GM12878 (cell line): ENCODE measurements around the gene RPL18. TPM values are rescaled to one million over a fixed set of nuclear protein-coding genes. Genes with fewer than 3 reads are reported as not detected.

ENCODE experiments used
- ATF2 ChIP-seq: IDR thresholded peaks from 2 replicates; pipeline ENCODE4 v1.6.1; 2012; ENCODE audit warnings: low read length, inconsistent platforms
- CBX5 ChIP-seq: sonication (generic); IDR thresholded peaks from 2 replicates; pipeline ENCODE4 v1.6.1; 2016; ENCODE audit warnings: low read depth, moderate library complexity, mild to moderate bottlenecking, inconsistent platforms
- ELK1 ChIP-seq: IDR thresholded peaks from 2 replicates; pipeline ENCODE4 v1.6.1; 2012; ENCODE audit warnings: low read depth, low read length, improper control_type of control experiment
- HDAC2 ChIP-seq: fragments of 200-600 bp; sonication (generic); IDR thresholded peaks from 2 replicates; pipeline ENCODE4 v1.6.1; 2017
- MLLT1 ChIP-seq: fragments of 450-650 bp; IDR thresholded peaks from 2 replicates; pipeline ENCODE4 v1.6.1; 2016; ENCODE audit warnings: mild to moderate bottlenecking
- NR2F1 ChIP-seq: fragments of 450-650 bp; conservative IDR thresholded peaks from 2 replicates; pipeline ENCODE4 v1.6.1; 2017; ENCODE audit warnings: mild to moderate bottlenecking
- RAD21 ChIP-seq: IDR thresholded peaks from 2 replicates; pipeline ENCODE4 v1.6.1; 2011; ENCODE audit warnings: mild to moderate bottlenecking, low read depth, low read length, moderate library complexity; ENCODE audit not compliant: insufficient read depth
- RB1 ChIP-seq: fragments of 450-650 bp; formaldehyde crosslinking; IDR thresholded peaks from 2 replicates; pipeline ENCODE4 v1.6.1; 2017; ENCODE audit warnings: mild to moderate bottlenecking, borderline replicate concordance
- SMC3 ChIP-seq: IDR thresholded peaks from 2 replicates; pipeline ENCODE4 v1.6.1; 2011; ENCODE audit warnings: low read length, improper control_type of control experiment, borderline replicate concordance
- WRNIP1 ChIP-seq: IDR thresholded peaks from 2 replicates; pipeline ENCODE4 v1.6.1; 2011; ENCODE audit warnings: low read depth, low read length, improper control_type of control experiment, borderline replicate concordance
- polyA plus RNA-seq, 11 experiments: library from polyadenylated mRNA; depleted of rRNA in 4 of 11; unstranded in 6 of 11; stranded (reverse) in 5 of 11; fragments of >200 nt; fragmentation: Nextera tagmentation in 4 of 11; fragmentation: Illumina TruSeq in 1 of 11; extraction: Ambion mirVana in 4 of 11; extraction: Trizol in 1 of 11; gene quantifications; 1 replicate in 1 of 11; 2 replicates in 10 of 11; pipeline versions ENCODE4 v1.2.1 to v1.2.3, GENCODE V29; 2011 to 2016; ENCODE audit warnings: inconsistent platforms in 2 of 11, missing spikeins in 2 of 11, low read depth in 1 of 11
- total RNA-seq, 4 experiments: library from RNA; depleted of rRNA in 3 of 4; stranded (reverse); fragments of >200 nt in 3 of 4; fragmentation: Illumina TruSeq in 1 of 4; extraction: Trizol in 1 of 4; gene quantifications; 2 replicates each; pipeline versions ENCODE4 v1.2.1 to v1.2.3, GENCODE V29; 2013 to 2021

Gene RPL18
- total and polyA plus RNA-seq, 10 of the 15 experiments (the other 5 are each of a cell fraction or from before 2014, with no cell fraction given): 393 to 4,267 (median 2,019) TPM

GRCh38 chr19:48627201-48627864 is 8.4 kb upstream of the RPL18 start (continued):
- TF ChIP-seq ELK1 (no peak), ATF2 (no peak), WRNIP1 (no peak), RAD21 (no peak), NR2F1 (peak; percentile 85), MLLT1 (no peak), HDAC2 (no peak), RB1 (no peak), SMC3 (no peak), CBX5 (no peak)
